Effector memory CD8-positive, alpha-beta T cell (primary cell): ENCODE data around the gene NUDCD2.

Experiments
- ATAC-seq: fragments of 150-1000 bp; cut with Tn5 transposase; replicated peaks from 2 replicates; pipeline ENCODE4 v1.10.0; 2021; ENCODE audit warnings: mild to moderate bottlenecking, moderate library complexity
- DNase-seq, 3 experiments: peaks; one replicate each; pipeline ENCODE4 v3.0.0; 2021
- H3K27ac Mint-ChIP-seq, 2 donors: one replicate each; pipeline ENCODE4 v1.8.0; 2022; ENCODE audit warnings: mild to moderate bottlenecking in 2 of 2, mixed read lengths in 2 of 2, moderate library complexity in 2 of 2
- H3K27me3 Mint-ChIP-seq, 2 donors: one replicate each; pipeline ENCODE4 v1.8.0; 2022; ENCODE audit warnings: mixed read lengths in 2 of 2
- H3K36me3 Mint-ChIP-seq: one replicate; pipeline ENCODE4 v1.8.0; 2022; ENCODE audit warnings: mild to moderate bottlenecking, moderate library complexity, mixed read lengths; ENCODE audit not compliant: insufficient read depth
- H3K4me1 Mint-ChIP-seq, 2 donors: one replicate each; pipeline ENCODE4 v1.8.0; 2022; ENCODE audit warnings: low read depth in 2 of 2, mixed read lengths in 2 of 2
- H3K4me3 Mint-ChIP-seq, 2 donors: one replicate each; pipeline ENCODE4 v1.8.0; 2022; ENCODE audit warnings: mild to moderate bottlenecking in 2 of 2, mixed read lengths in 2 of 2, moderate library complexity in 2 of 2
- H3K9me3 Mint-ChIP-seq, 2 donors: one replicate each; pipeline ENCODE4 v1.8.0; 2022; ENCODE audit warnings: mixed read lengths in 2 of 2
- total RNA-seq, 9 experiments: gene quantifications; one replicate each; lab custom pipeline; 2026; lab: John Stamatoyannopoulos, UW

Gene NUDCD2, protein sequence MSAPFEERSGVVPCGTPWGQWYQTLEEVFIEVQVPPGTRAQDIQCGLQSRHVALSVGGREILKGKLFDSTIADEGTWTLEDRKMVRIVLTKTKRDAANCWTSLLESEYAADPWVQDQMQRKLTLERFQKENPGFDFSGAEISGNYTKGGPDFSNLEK
- total RNA-seq: 13.5 to 40.0 (median 30.5) reads per million in 9 experiments

DNA sequence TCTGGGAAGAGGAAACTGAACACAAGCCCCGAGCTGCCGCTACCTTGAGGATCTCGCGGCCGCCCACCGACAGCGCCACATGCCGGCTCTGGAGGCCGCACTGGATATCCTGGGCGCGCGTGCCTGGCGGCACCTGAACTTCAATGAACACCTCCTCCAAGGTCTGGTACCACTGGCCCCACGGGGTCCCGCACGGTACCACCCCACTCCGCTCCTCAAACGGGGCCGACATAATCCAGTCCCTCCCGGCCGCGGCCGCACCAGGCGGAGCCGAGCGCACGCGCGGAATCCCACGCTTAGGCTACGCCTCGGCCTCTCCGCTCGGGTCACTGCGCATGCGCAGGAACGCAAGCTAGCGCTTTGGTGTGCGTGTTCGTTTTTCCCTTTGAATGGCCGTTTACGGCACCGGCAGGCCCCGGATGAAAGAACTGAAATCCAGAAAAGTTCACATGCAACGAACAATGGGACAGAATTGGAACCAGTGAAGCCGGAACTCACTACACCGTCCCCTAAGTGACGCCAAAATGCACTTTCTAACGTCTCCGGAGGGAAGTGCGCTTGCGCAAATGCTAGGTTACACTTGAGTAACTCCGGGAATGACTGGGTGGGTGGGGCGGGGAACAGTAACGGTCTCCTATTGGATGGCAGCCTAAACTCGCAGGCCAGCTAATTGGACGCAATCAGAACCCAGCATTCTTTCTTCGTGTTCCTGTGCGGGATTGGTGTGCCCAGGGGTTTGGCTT, at the start of gene NUDCD2:
TSS of gene NUDCD2 (minus strand) at position 284 of the 743 bp plus-strand sequence. CDS start at position 232, 52 bp downstream.
- Mint-ChIP-seq H3K4me3 (peak within 1 kb of the TSS; percentile 96 to 98), H3K4me1 (peaks cover 20 to 26% of the 10 kb centered on the region in 2 donors), H3K27me3 (no peaks in the 10 kb centered on the region), H3K36me3 (peaks cover 53% of the 10 kb centered on the region), H3K9me3 (no peaks in the 10 kb centered on the region), H3K27ac (peak within 1 kb of the TSS; percentile 99 to 100)
- peak; percentile 74 for ATAC-seq
- peak; percentile 94 to 95 (median 94) for DNase-seq

DNA sequence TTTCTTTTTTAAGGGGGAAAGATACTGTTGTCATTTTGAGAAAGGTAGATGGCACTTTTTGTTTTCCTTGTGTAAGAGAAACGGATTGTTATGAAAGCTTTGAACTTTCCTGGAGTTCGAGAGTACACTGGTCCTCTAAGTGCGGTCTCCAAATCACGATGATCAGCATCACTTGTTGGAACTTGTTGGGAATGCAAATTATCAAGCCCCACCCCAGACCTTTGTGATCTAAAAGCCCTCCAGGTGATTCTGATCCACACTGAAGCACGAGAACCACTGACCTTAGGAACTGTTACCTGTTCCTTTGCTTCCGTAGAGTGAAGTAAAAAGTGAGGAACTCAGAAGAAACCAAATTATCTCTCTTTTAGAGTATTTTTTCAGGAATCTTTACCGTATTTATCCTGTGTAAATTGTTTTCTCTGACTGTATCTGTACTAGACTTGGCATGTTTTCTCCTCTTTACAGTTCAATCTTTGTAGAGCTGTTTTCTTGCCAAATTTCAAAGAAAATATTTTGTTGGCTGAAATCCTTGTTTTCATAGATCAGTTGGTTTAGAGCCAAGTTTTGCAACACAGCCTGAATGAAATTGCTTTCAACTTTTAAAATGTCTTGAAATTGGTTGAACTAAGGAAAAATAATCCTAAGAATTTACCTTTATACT, 49.5 kb upstream of the NUDCD2 start:
- no peaks in the 10 kb centered on the region for H3K9me3 Mint-ChIP-seq
- H3K4me3 Mint-ChIP-seq: peak overlapping the region; percentile 80 to 94
- peaks cover 43 to 53% of the 10 kb centered on the region in 2 donors for H3K4me1 Mint-ChIP-seq
- DNase-seq (no peak), ATAC-seq (no peak)
- peak overlapping the region; percentile 99 for H3K27ac Mint-ChIP-seq
- H3K27me3 Mint-ChIP-seq: no peaks in the 10 kb centered on the region
- peaks cover 74% of the 10 kb centered on the region for H3K36me3 Mint-ChIP-seq

DNA sequence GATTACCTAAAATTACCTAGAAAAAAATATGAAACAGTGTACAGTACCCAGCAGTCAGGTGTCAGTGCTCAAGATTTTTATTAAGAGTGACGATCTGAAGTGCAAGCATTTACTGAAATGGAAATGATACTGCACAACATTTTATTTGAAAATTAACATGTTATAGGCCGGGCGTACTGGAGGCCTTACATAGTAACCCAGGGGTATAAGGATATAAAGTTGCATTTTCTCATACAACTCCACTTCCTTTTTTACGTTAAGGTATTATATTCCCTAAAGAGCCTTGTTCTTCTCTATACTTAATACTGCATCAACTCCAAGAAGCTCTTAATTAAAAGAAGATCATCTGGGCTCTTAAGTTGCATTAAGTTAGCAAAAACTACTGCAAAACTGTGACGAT, 48.9 kb upstream of the NUDCD2 start:
- H3K4me3 Mint-ChIP-seq: peak overlapping the region; percentile 80 to 94
- H3K4me1 Mint-ChIP-seq: peaks cover 49 to 59% of the 10 kb centered on the region in 2 donors
- peak overlapping the region; percentile 99 for H3K27ac Mint-ChIP-seq
- H3K36me3 Mint-ChIP-seq: peaks cover 75% of the 10 kb centered on the region
- ATAC-seq (no peak), DNase-seq (no peak)
- H3K27me3 Mint-ChIP-seq: no peaks in the 10 kb centered on the region
- H3K9me3 Mint-ChIP-seq: no peaks in the 10 kb centered on the region

DNA sequence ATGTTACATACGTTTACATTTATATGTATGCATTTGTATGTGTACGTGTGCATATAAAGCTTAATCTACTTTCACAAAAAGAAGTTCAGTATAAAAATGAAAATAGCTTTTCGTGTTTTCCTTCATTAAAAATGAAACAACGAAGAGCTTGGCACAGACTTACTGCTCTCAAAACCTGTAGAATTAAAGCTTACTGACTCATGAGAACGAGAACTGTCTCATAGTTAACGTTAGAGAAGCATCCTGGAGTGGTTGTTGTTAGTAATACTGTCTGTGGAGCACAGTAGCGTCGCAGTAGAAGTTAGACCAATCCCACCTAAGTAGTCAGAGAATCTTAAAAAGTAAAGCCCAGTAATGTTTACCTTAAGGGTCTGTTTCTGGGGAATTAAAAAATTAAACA, 46.8 kb upstream of the NUDCD2 start:
- peaks cover 49 to 65% of the 10 kb centered on the region in 2 donors for H3K4me1 Mint-ChIP-seq
- no peaks in the 10 kb centered on the region for H3K9me3 Mint-ChIP-seq
- peak overlapping the region; percentile 99 for H3K27ac Mint-ChIP-seq
- peaks cover 55% of the 10 kb centered on the region for H3K36me3 Mint-ChIP-seq
- ATAC-seq (no peak), DNase-seq (no peak)
- H3K27me3 Mint-ChIP-seq: no peaks in the 10 kb centered on the region
- H3K4me3 Mint-ChIP-seq: peak overlapping the region; percentile 91 to 94

DNA sequence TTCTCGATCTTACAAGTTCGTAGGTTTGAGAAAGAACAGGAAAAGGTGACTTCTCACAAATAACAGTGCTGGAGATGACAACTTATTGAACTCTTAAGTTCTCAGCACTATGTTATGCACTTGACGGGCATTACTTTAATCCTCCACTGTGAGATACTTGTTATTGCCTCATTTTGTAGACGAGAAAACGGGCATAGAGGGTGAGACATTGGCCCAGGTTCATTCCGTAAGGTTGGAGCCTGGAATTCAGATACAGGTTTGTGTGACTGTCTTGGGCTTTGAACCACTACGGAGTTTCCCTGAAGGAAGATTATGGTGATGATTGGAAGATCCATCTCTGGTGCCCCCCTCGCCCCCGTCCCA, 46.2 kb upstream of the NUDCD2 start:
- H3K4me1 Mint-ChIP-seq: peaks cover 48 to 64% of the 10 kb centered on the region in 2 donors
- peak overlapping the region; percentile 99 for H3K27ac Mint-ChIP-seq
- ATAC-seq: peak; percentile 22

DNA sequence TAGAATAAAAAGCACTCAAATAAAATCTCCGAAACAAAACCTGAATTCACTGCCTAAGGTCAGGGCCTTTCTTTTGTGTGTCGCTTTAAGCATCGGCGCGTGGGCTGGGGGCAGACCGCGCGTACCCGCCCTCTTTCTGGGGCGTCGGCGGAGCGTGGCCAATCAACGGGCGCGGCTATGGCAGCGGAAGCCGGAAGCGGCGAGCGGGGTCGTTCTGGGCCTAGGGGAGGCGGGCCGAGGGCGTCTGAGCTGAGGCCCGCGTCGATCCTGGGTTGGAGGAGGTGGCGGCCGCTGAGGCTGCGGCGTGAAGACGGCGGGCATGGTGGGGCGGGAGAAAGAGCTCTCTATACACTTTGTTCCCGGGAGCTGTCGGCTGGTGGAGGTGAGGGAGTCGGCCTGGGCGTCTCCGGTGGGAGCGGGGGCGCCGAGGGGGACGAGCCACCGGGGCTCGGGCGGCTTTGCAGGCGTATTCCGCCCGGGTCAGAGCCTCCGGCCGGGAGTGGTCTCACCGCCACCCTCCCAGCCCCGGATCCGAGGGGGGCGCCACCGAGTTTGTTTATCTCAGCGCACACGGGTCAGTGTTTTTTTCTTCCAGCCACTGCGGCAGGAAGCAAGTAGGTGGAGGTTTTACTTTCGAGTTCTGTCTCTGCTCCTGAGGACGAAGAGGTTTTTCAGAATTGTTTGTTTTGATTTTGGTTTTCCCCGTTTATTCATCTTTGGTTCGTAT, 45.6 kb upstream of the NUDCD2 start, which contains the start of gene MAT2B:
TSS of gene MAT2B (plus strand) at position 252 of the 727 bp plus-strand sequence. CDS start at position 320, 68 bp downstream.
- H3K36me3 Mint-ChIP-seq: peaks cover 48% of the 10 kb centered on the region
- peaks cover 45 to 59% of the 10 kb centered on the region in 2 donors for H3K4me1 Mint-ChIP-seq
- ATAC-seq (peak; percentile 85), DNase-seq (peak; percentile 92 to 94 (median 94))
- H3K27me3 Mint-ChIP-seq: no peaks in the 10 kb centered on the region
- peak within 1 kb of the TSS; percentile 99 for H3K27ac Mint-ChIP-seq
- H3K4me3 Mint-ChIP-seq: peak within 1 kb of the TSS; percentile 91 to 94
- no peaks in the 10 kb centered on the region for H3K9me3 Mint-ChIP-seq

More for the DNA sequence above, 46.2 kb upstream of the NUDCD2 start:
- Mint-ChIP-seq H3K9me3 (no peaks in the 10 kb centered on the region), H3K4me3 (peak overlapping the region; percentile 91 to 94), H3K27me3 (no peaks in the 10 kb centered on the region), H3K36me3 (peaks cover 53% of the 10 kb centered on the region)
- peak in 1 of 3 experiments; percentile 30 for DNase-seq

DNA sequence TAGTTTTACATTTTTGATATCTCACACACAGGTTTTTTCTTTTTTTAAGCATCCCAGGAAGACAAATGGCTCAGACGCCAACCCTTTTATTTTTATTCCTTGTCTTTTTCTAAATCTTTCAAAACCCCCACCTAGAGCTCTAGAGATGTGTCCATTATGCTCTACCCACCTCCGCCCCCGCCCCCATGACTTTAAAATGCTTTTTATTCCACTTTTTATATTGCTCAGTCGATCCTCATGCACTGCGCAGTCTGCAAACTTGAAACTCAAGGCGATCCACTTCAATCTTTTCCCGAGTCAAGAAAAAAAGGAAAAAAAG, 45.1 kb upstream of the NUDCD2 start:
- Mint-ChIP-seq H3K27me3 (no peaks in the 10 kb centered on the region), H3K9me3 (no peaks in the 10 kb centered on the region), H3K36me3 (peaks cover 43% of the 10 kb centered on the region), H3K27ac (peak overlapping the region; percentile 99), H3K4me1 (peaks cover 42 to 55% of the 10 kb centered on the region in 2 donors), H3K4me3 (peak overlapping the region; percentile 91 to 94)
- ATAC-seq: no peak
- DNase-seq: no peak

DNA sequence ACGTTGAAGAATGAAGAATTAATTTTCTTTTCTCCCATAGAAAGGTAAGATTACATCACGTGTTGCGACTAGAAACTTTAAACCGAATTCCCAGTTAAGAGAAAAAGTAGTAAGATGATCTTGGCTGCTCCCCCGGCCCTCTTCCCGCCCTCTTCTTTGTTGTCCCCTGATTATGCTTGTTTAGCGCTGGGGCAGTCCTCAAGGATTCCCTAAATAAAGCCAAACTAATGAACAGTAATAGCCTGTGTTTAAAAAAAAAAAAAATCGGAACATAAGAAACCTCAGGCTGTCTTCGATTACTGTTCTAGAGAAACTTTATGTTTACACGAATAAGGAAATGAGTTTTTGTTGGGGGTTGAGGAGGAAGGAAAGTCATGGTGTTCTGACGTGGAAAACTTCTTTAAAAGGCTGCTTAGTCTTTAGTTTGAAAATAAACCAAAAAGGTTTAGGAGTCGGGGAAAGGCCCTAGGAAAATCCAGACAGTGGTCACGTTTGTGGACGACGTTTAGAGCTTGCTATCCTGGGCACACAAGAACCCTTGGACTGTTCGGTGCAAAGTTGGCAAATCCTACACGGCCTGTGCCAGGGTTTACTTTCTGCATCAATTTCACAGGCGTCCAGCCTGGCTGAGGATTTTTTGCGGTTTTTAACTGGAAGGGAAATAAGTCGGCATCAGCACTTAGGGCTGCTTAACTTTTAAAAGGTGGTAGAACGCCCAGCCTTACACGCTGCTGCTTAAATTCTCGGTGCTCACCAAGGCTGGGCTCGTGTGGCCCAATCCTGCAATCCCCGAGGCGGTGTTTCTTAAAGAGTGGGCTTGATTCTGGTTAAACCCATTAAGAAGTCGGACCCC, 44.4 kb upstream of the NUDCD2 start:
- H3K27me3 Mint-ChIP-seq: no peaks in the 10 kb centered on the region
- peak in 2 of 3 experiments; percentile 18 to 27 for DNase-seq
- peak overlapping the region; percentile 91 to 94 for H3K4me3 Mint-ChIP-seq
- peak; percentile 6 for ATAC-seq
- H3K9me3 Mint-ChIP-seq: no peaks in the 10 kb centered on the region
- H3K36me3 Mint-ChIP-seq: peaks cover 42% of the 10 kb centered on the region
- H3K4me1 Mint-ChIP-seq: peaks cover 40 to 50% of the 10 kb centered on the region in 2 donors
- peak overlapping the region; percentile 99 for H3K27ac Mint-ChIP-seq

DNA sequence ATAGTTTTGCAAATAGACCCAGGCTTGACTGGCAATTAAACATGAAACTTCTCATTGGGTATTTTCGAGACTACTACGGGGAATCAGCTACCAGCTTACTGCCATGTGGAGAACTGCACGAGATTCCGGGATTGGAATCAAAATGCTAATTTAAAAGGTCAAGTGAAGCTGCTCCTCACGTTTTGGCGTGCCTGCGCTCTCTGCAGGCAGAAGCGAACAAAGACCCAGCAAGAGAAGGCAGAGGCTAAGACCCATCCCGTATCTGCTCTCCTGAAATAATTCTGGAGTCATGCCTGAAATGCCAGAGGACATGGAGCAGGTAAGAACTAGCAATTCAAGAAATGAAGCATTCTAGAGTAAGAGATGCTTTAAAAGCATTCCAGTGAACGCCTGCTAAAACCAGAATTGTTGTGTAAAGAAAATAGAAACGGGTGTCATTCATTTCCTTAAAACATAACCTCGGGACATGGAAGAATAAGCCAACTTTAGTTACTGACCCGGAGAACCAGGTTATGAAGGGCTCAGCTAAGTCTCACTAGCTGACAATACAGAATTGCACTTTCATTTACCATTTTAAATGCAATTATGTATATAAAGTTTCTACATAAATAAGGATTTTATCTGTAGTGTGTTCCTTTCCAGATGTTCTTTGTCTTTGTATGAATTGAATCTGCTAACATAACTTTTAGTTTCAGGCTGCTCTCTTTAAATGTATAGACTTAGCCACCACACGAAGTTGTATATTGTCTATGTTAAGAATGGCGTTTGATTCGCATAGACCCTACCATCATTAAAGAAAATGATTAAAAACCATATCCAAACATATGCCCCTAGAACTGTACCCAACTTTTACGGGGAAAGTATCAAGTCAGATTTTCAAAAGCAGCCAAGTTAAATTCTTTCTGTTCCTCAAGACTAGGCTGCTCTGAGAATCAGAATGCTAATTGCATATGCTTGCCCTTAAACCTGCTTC, 43.5 kb upstream of the NUDCD2 start:
- ATAC-seq: no peak
- peak in 2 of 3 experiments; percentile 12 to 20 for DNase-seq
- Mint-ChIP-seq H3K36me3 (peaks cover 37% of the 10 kb centered on the region), H3K9me3 (no peaks in the 10 kb centered on the region), H3K27me3 (no peaks in the 10 kb centered on the region), H3K27ac (peak overlapping the region; percentile 99), H3K4me3 (peak overlapping the region; percentile 91 to 94), H3K4me1 (peaks cover 32 to 41% of the 10 kb centered on the region in 2 donors)

DNA sequence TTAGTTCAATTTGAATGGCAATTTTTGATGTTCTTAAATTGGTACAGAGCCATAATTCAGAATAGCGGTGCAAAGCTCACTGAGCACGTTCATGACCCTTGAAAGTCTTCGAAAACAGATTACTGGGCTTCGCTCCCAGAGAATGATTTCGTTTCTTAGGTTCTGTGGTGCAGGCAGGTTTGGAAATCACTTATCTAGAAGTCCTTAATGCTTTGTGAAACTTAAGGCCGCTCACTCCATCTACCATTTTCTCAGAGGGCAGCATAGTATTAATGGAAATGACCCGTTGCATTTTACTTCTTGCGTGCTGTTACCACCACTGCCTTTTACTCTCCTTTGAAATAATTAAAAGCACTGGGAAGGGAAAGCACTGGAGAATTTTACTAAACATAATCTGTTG, 42.6 kb upstream of the NUDCD2 start:
- Mint-ChIP-seq H3K4me3 (peak overlapping the region; percentile 91 to 94), H3K36me3 (peaks cover 33% of the 10 kb centered on the region), H3K27me3 (no peaks in the 10 kb centered on the region), H3K27ac (peak overlapping the region; percentile 99), H3K9me3 (no peaks in the 10 kb centered on the region), H3K4me1 (peaks cover 24 to 33% of the 10 kb centered on the region in 2 donors)
- DNase-seq (no peak), ATAC-seq (no peak)

DNA sequence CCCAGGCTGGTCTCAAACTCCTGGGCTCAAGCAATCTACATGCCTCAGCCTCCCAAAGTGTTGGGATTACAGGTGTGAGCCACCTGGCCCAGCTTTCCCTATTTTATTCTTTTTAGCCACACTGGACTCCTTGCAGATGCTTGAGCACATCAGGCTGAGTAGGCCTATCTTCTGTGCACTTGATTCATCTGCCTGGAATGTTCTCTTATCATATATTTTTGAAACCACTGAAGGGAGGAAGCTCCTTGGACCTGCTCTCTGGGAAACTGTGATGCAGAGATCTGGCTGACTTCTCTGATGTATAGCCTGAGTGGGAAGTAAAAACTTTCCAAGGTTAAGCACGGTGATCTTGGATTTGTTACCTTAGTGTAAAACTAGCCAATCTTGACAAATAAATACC, 39.0 kb upstream of the NUDCD2 start:
- peaks cover 2% of the 10 kb centered on the region for H3K36me3 Mint-ChIP-seq
- ATAC-seq: no peak
- no peak overlapping the region for H3K27ac Mint-ChIP-seq
- no peak overlapping the region for H3K4me3 Mint-ChIP-seq
- no peaks in the 10 kb centered on the region for H3K9me3 Mint-ChIP-seq
- no peak for DNase-seq
- peaks cover 9 to 12% of the 10 kb centered on the region in 2 donors for H3K4me1 Mint-ChIP-seq
- H3K27me3 Mint-ChIP-seq: no peaks in the 10 kb centered on the region
